Fibroblast of lung (primary cell): Measurements from ENCODE around the gene SFI1.

ENCODE experiments used
- EZH2 ChIP-seq: IDR thresholded peaks from 2 replicates; pipeline ENCODE4 v1.5.1; 2012; ENCODE audit warnings: low read length, control low read depth, mild to moderate bottlenecking; ENCODE audit errors: missing control alignments
- TF ChIP-seq, protein P1 (sequence below), 2 donors: IDR thresholded peaks in 1 of 2; conservative IDR thresholded peaks in 1 of 2; 1 replicate in 1 of 2; 2 replicates in 1 of 2; pipeline ENCODE4 v1.5.1; 2011 to 2012; ENCODE audit warnings: low read length in 2 of 2, control low read depth in 1 of 2, inconsistent platforms in 1 of 2, low read depth in 1 of 2, mild to moderate bottlenecking in 1 of 2

DNA sequence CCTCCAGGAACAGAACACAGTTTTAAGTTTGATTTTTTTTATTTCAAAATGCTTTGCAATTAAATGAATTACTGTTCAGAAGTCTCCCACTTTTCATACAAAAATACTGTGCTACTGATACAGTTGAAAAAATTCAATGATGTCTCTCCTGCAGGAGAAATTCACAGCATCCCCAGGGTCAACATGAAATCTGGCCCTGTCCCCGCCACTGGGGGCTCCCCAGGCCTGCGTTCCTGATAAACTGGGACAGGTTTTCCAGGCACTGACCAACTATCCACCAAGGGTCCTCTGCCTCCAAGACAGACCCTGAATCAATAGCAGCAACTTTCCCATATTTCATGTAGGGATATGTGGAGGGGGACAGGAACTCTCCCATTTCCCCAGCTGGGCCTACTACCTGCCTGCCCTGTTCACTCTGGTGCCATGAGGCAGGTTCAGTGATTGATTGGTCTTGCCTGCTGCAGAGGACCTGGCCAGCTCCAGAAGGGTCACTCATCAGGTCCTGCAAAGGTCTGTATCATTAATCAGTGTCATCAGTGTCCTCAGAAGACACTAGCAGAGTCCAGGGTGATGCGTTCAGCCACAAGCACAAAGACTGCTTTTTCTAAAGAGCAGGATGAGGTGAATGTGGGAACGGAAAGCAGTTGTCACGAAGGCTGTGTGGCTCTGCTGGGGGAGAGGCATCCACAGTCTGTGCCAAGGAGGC, 122.3 kb downstream of the SFI1 start:
- no peak for TF ChIP-seq EZH2
- TF ChIP-seq, protein P1, sequence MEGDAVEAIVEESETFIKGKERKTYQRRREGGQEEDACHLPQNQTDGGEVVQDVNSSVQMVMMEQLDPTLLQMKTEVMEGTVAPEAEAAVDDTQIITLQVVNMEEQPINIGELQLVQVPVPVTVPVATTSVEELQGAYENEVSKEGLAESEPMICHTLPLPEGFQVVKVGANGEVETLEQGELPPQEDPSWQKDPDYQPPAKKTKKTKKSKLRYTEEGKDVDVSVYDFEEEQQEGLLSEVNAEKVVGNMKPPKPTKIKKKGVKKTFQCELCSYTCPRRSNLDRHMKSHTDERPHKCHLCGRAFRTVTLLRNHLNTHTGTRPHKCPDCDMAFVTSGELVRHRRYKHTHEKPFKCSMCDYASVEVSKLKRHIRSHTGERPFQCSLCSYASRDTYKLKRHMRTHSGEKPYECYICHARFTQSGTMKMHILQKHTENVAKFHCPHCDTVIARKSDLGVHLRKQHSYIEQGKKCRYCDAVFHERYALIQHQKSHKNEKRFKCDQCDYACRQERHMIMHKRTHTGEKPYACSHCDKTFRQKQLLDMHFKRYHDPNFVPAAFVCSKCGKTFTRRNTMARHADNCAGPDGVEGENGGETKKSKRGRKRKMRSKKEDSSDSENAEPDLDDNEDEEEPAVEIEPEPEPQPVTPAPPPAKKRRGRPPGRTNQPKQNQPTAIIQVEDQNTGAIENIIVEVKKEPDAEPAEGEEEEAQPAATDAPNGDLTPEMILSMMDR (conservative IDR thresholded peaks at IDR 0.05 in 1 of 2, IDR thresholded peaks at IDR 0.05 in 1 of 2; ENCODE audit: low read depth in 1 of 2, low read length in 2 of 2): no peak
